Calu3 (cell line): ENCODE results near the gene WFS1. TPM values are rescaled to one million over a fixed set of nuclear protein-coding genes. Genes with fewer than 3 reads are reported as not detected.

Experiments used
- BruUV-seq: library from RNA; stranded (reverse); fragments of 400-500 nt; replicated peaks from 2 replicates; lab custom pipeline; 2021; lab: Mats Ljungman, UMichigan
- CTCF ChIA-PET: fragments of 300-600 bp; sonication (Branson Sonifier 250); formaldehyde crosslinking; loops from one replicate; lab custom pipeline; 2022; ENCODE audit warnings: antibody characterized with exemption; lab: Charles Lee
- DNase-seq: peaks from one replicate; pipeline ENCODE4 v3.0.0; 2022
- H3K27ac Mint-ChIP-seq: one replicate; pipeline ENCODE4 v1.8.0; 2022; ENCODE audit warnings: mixed read lengths; ENCODE audit not compliant: unreplicated experiment
- H3K27me3 Mint-ChIP-seq: one replicate; pipeline ENCODE4 v1.8.0; 2022; ENCODE audit warnings: mixed read lengths; ENCODE audit not compliant: unreplicated experiment
- H3K36me3 Mint-ChIP-seq: one replicate; pipeline ENCODE4 v1.8.0; 2022; ENCODE audit warnings: mild to moderate bottlenecking, moderate library complexity, mixed read lengths; ENCODE audit not compliant: insufficient read depth, unreplicated experiment
- H3K4me1 Mint-ChIP-seq: one replicate; pipeline ENCODE4 v1.8.0; 2022; ENCODE audit warnings: mild to moderate bottlenecking, low read depth, mixed read lengths; ENCODE audit not compliant: unreplicated experiment
- H3K4me3 Mint-ChIP-seq: one replicate; pipeline ENCODE4 v1.8.0; 2022; ENCODE audit warnings: mild to moderate bottlenecking, low read depth, moderate library complexity, mixed read lengths; ENCODE audit not compliant: unreplicated experiment
- H3K9me3 Mint-ChIP-seq: one replicate; pipeline ENCODE4 v1.8.0; 2022; ENCODE audit warnings: low read depth, mixed read lengths; ENCODE audit not compliant: unreplicated experiment
- CTCF ChIP-seq: fragments of 200-600 bp; IDR thresholded peaks from one replicate; pipeline ENCODE4 v1.8.0; 2022; ENCODE audit warnings: antibody characterized with exemption; ENCODE audit not compliant: unreplicated experiment
- intact Hi-C: fragments of 100-400 bp; cut with micrococcal nuclease; formaldehyde crosslinking; loops from one replicate; pipeline ENCODE4 v1.10.0; 2022; ENCODE audit not compliant: unreplicated experiment
- total RNA-seq: library from RNA; stranded (reverse); gene quantifications from 2 replicates; pipeline ENCODE4 v1.2.3, GENCODE V29; 2022

Gene WFS1
- total RNA-seq, 1 experiment from 2014 or later: 23.4 TPM

GRCh38 chr4:6227412-6228157 is 42.1 kb upstream of the WFS1 start:
- BruUV-seq: no TSS peak
- CTCF ChIA-PET: no interaction called here

GRCh38 chr4:6228158-6229067 is 41.2 kb upstream of the WFS1 start:
- BruUV-seq: no TSS peak
- no peaks in the 10 kb centered on the region for H3K4me1 Mint-ChIP-seq
- peaks cover 53% of the 10 kb centered on the region for H3K27me3 Mint-ChIP-seq
- no peaks in the 10 kb centered on the region for H3K36me3 Mint-ChIP-seq
- H3K4me3 Mint-ChIP-seq: no peak overlapping the region
- DNase-seq: no peak
- CTCF ChIA-PET: no interaction called here
- TF ChIP-seq CTCF: no peak
- intact Hi-C loops: no loop called here
- no peak overlapping the region for H3K27ac Mint-ChIP-seq
- no peaks in the 10 kb centered on the region for H3K9me3 Mint-ChIP-seq

More at GRCh38 chr4:6227412-6228157, 42.1 kb upstream of the WFS1 start:
- Mint-ChIP-seq H3K36me3 (no peaks in the 10 kb centered on the region), H3K27ac (no peak overlapping the region), H3K4me1 (no peaks in the 10 kb centered on the region), H3K4me3 (no peak overlapping the region), H3K27me3 (peaks cover 53% of the 10 kb centered on the region), H3K9me3 (no peaks in the 10 kb centered on the region)
- no peak for DNase-seq
- TF ChIP-seq CTCF: no peak
- intact Hi-C loops: no loop called here

- H3K4me3 Mint-ChIP-seq: no peak overlapping the region
- no peaks in the 10 kb centered on the region for H3K4me1 Mint-ChIP-seq
- TF ChIP-seq CTCF: no peak
- BruUV-seq: no TSS peak
- no peak overlapping the region for H3K27ac Mint-ChIP-seq
- no peaks in the 10 kb centered on the region for H3K9me3 Mint-ChIP-seq
- H3K27me3 Mint-ChIP-seq: peaks cover 52% of the 10 kb centered on the region
- CTCF ChIA-PET: no interaction called here
- no peak for DNase-seq
- H3K36me3 Mint-ChIP-seq: no peaks in the 10 kb centered on the region
- intact Hi-C loops: no loop called here
Measured at GRCh38 chr4:6229095-6229494, 40.6 kb upstream of the WFS1 start.

GRCh38 chr4:6229671-6230501 is 39.8 kb upstream of the WFS1 start:
- intact Hi-C loops: no loop called here
- CTCF ChIA-PET: no interaction called here

More at GRCh38 chr4:6229671-6230501, 39.8 kb upstream of the WFS1 start:
- Mint-ChIP-seq H3K27me3 (peaks cover 44% of the 10 kb centered on the region), H3K36me3 (no peaks in the 10 kb centered on the region), H3K4me3 (no peak overlapping the region), H3K9me3 (no peaks in the 10 kb centered on the region), H3K4me1 (no peaks in the 10 kb centered on the region), H3K27ac (no peak overlapping the region)
- DNase-seq: no peak
- TF ChIP-seq CTCF: no peak
- BruUV-seq: no TSS peak
